ENCODE results near the gene DBNDD1.

DNA sequence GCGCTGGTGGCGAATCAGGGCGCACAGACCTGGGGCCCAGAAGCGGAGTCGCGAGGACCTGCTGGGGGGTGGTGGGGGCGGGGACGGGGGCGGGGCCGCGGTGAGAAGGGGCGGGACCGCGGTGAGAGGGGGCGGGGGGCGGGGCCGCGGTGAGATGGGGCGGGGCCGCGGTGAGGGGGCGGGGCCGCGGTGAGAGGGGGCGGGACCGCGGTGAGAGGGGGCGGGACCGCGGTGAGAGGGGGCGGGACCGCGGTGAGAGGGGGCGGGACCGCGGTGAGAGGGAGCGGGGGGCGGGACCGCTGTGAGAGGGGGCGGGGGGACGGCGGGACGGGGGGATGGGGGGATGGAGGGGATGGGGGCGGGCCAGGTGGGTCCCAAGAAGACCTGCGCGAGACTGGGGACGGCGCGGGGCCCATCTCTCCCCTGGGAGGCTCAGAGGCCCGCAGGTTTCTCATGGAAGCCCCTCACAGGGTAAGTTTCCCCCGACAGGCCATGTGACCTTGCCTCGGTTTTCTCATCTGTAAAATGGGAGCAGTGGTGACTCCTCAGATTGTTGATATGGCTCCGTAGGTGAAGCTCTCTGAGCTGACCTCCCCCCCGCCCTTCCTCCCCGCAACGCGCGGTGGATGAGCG lies 28.6 kb upstream of the DBNDD1 start:
- TF ChIP-seq CTCF (IDR thresholded peaks at IDR 0.05) = no peak
- no peak for TF ChIP-seq POLR2A (IDR thresholded peaks at IDR 0.05)
